SJSA1 (cell line): ENCODE data around the gene TTC32. TPM values are rescaled to one million over a fixed set of nuclear protein-coding genes. Genes with fewer than 3 reads are reported as not detected.

ENCODE experiments used
- DNase-seq, 2 experiments: peaks; one replicate each; pipeline ENCODE4 v3.0.0-alpha.2; 2015 to 2020; ENCODE audit warnings: low spot score in 2 of 2, low read depth in 1 of 2
- H3K27ac ChIP-seq: fragments of 250-450 bp; sonication (Bioruptor Pico); 2 replicates; pipeline ENCODE4 v1.5.1; 2020; ENCODE audit warnings: mild to moderate bottlenecking, moderate library complexity
- H3K27me3 ChIP-seq: fragments of 250-450 bp; sonication (Bioruptor Pico); replicated peaks from 2 replicates; pipeline ENCODE4 v1.5.1; 2020; ENCODE audit warnings: mild to moderate bottlenecking, moderate library complexity
- H3K36me3 ChIP-seq: fragments of 250-450 bp; sonication (Bioruptor Pico); 2 replicates; pipeline ENCODE4 v1.5.1; 2020; ENCODE audit warnings: mild to moderate bottlenecking
- H3K4me1 ChIP-seq: fragments of 250-450 bp; sonication (Bioruptor Pico); replicated peaks from 2 replicates; pipeline ENCODE4 v1.6.1; 2021; ENCODE audit warnings: mild to moderate bottlenecking
- H3K4me3 ChIP-seq: fragments of 250-450 bp; sonication (Bioruptor Pico); 2 replicates; pipeline ENCODE4 v1.5.1; 2020; ENCODE audit warnings: mild to moderate bottlenecking
- H3K9me3 ChIP-seq: fragments of 250-450 bp; sonication (Bioruptor Pico); replicated peaks from 2 replicates; pipeline ENCODE4 v1.5.1; 2020; ENCODE audit warnings: mild to moderate bottlenecking
- total RNA-seq: library from RNA; depleted of rRNA; stranded (reverse); fragments of >200 nt; shearing (Covaris generic); gene quantifications from 2 replicates; pipeline ENCODE4 v1.2.3, GENCODE V29; 2014

Gene TTC32
- total RNA-seq, 1 experiment from 2014 or later, result 5.8 TPM

- no peaks in the 10 kb centered on the region for H3K36me3 ChIP-seq
- no peak overlapping the region for H3K4me3 ChIP-seq
- H3K4me1 ChIP-seq, result peaks cover 14% of the 10 kb centered on the region
- H3K27me3 ChIP-seq, result no peaks in the 10 kb centered on the region
- H3K9me3 ChIP-seq, result 0 out of 2 replicates have a peak, but pooled peaks cover 3% of the 10 kb centered on the region
- peak in 1 of 2 experiments; percentile 39 for DNase-seq
- no peak overlapping the region for H3K27ac ChIP-seq
These were observed 22.7 kb downstream of the TTC32 start for GRCh38 chr2:19879120-19879519.

GRCh38 chr2:19878268-19879046, 23.3 kb downstream of the TTC32 start:
- peak in 1 of 2 experiments; percentile 25 for DNase-seq
- peaks cover 14% of the 10 kb centered on the region for H3K4me1 ChIP-seq
- no peak overlapping the region for H3K27ac ChIP-seq
- no peak overlapping the region for H3K4me3 ChIP-seq
- H3K9me3 ChIP-seq, result 0 out of 2 replicates have a peak, but pooled peaks cover 3% of the 10 kb centered on the region
- H3K36me3 ChIP-seq, result no peaks in the 10 kb centered on the region
- no peaks in the 10 kb centered on the region for H3K27me3 ChIP-seq

GRCh38 chr2:19876751-19877150, 25.0 kb downstream of the TTC32 start:
- peak in 1 of 2 experiments; percentile 23 for DNase-seq
- Histone ChIP-seq H3K4me3 (no peak overlapping the region), H3K9me3 (no peaks in the 10 kb centered on the region; the same call in 1 of the 2 replicates), H3K36me3 (no peaks in the 10 kb centered on the region), H3K4me1 (peaks cover 14% of the 10 kb centered on the region), H3K27me3 (no peaks in the 10 kb centered on the region), H3K27ac (no peak overlapping the region)

- Histone ChIP-seq H3K36me3 (no peaks in the 10 kb centered on the region), H3K4me3 (no peak overlapping the region), H3K27me3 (no peaks in the 10 kb centered on the region), H3K4me1 (peaks cover 14% of the 10 kb centered on the region), H3K9me3 (no peaks in the 10 kb centered on the region; the same call in 1 of the 2 replicates), H3K27ac (no peak overlapping the region)
- peak in 1 of 2 experiments; percentile 27 for DNase-seq
These were observed 26.5 kb downstream of the TTC32 start for GRCh38 chr2:19875280-19875679.

GRCh38 chr2:19874726-19875125, 27.1 kb downstream of the TTC32 start:
- H3K4me1 ChIP-seq, result peaks cover 14% of the 10 kb centered on the region
- peak in 1 of 2 experiments; percentile 22 for DNase-seq
- no peak overlapping the region for H3K4me3 ChIP-seq

GRCh38 chr2:19873014-19873413, 28.8 kb downstream of the TTC32 start:
- no peak for DNase-seq
- Histone ChIP-seq H3K36me3 (no peaks in the 10 kb centered on the region), H3K4me3 (no peak overlapping the region), H3K9me3 (no peaks in the 10 kb centered on the region; the same call in 1 of the 2 replicates), H3K4me1 (peaks cover 18% of the 10 kb centered on the region), H3K27ac (no peak overlapping the region), H3K27me3 (no peaks in the 10 kb centered on the region)

More at GRCh38 chr2:19874726-19875125, 27.1 kb downstream of the TTC32 start:
- no peaks in the 10 kb centered on the region for H3K27me3 ChIP-seq
- H3K36me3 ChIP-seq, result no peaks in the 10 kb centered on the region
- H3K27ac ChIP-seq, result no peak overlapping the region
- H3K9me3 ChIP-seq, result no peaks in the 10 kb centered on the region; the same call in 1 of the 2 replicates

- H3K36me3 ChIP-seq, result no peaks in the 10 kb centered on the region
- no peak for DNase-seq
- peaks cover 18% of the 10 kb centered on the region for H3K4me1 ChIP-seq
- no peak overlapping the region for H3K27ac ChIP-seq
- H3K4me3 ChIP-seq, result no peak overlapping the region
- no peaks in the 10 kb centered on the region; the same call in 1 of the 2 replicates for H3K9me3 ChIP-seq
- no peaks in the 10 kb centered on the region for H3K27me3 ChIP-seq
These were observed 29.5 kb downstream of the TTC32 start for GRCh38 chr2:19872302-19872701.

GRCh38 chr2:19871836-19872235, 29.9 kb downstream of the TTC32 start:
- no peak for DNase-seq
- H3K36me3 ChIP-seq, result no peaks in the 10 kb centered on the region
- H3K27me3 ChIP-seq, result no peaks in the 10 kb centered on the region
- H3K4me3 ChIP-seq, result no peak overlapping the region
- H3K27ac ChIP-seq, result no peak overlapping the region
- no peaks in the 10 kb centered on the region; the same call in 1 of the 2 replicates for H3K9me3 ChIP-seq
- H3K4me1 ChIP-seq, result peaks cover 18% of the 10 kb centered on the region

GRCh38 chr2:19870792-19871191, 31.0 kb downstream of the TTC32 start:
- Histone ChIP-seq H3K4me1 (peaks cover 17% of the 10 kb centered on the region), H3K27ac (no peak overlapping the region), H3K27me3 (no peaks in the 10 kb centered on the region), H3K9me3 (no peaks in the 10 kb centered on the region; the same call in 1 of the 2 replicates), H3K36me3 (no peaks in the 10 kb centered on the region), H3K4me3 (no peak overlapping the region)
- DNase-seq, result no peak

- H3K4me3 ChIP-seq, result peak overlapping the region; percentile 41
- H3K9me3 ChIP-seq, result no peaks in the 10 kb centered on the region; the same call in 1 of the 2 replicates
- no peaks in the 10 kb centered on the region for H3K36me3 ChIP-seq
- no peak overlapping the region for H3K27ac ChIP-seq
- DNase-seq, result peak in 1 of 2 experiments; percentile 37
- peaks cover 4% of the 10 kb centered on the region; the same call in 1 of the 2 replicates for H3K4me1 ChIP-seq
- no peaks in the 10 kb centered on the region for H3K27me3 ChIP-seq
These were observed 32.8 kb downstream of the TTC32 start for GRCh38 chr2:19868701-19869580.

- no peaks in the 10 kb centered on the region for H3K36me3 ChIP-seq
- H3K4me1 ChIP-seq, result peaks cover 4% of the 10 kb centered on the region
- no peaks in the 10 kb centered on the region; the same call in 1 of the 2 replicates for H3K9me3 ChIP-seq
- H3K4me3 ChIP-seq, result peak overlapping the region; percentile 41
- no peak for DNase-seq
- no peaks in the 10 kb centered on the region for H3K27me3 ChIP-seq
- H3K27ac ChIP-seq, result no peak overlapping the region
These were observed 33.6 kb downstream of the TTC32 start for GRCh38 chr2:19868224-19868623.

- no peaks in the 10 kb centered on the region for H3K9me3 ChIP-seq
- no peak for DNase-seq
- H3K27me3 ChIP-seq, result no peaks in the 10 kb centered on the region
- no peak overlapping the region for H3K4me3 ChIP-seq
- no peaks in the 10 kb centered on the region for H3K36me3 ChIP-seq
- no peak overlapping the region for H3K27ac ChIP-seq
- H3K4me1 ChIP-seq, result peaks cover 4% of the 10 kb centered on the region
These were observed 35.0 kb downstream of the TTC32 start for GRCh38 chr2:19866771-19867170.

GRCh38 chr2:19865151-19865550, 36.6 kb downstream of the TTC32 start:
- DNase-seq, result no peak
- Histone ChIP-seq H3K36me3 (no peaks in the 10 kb centered on the region), H3K27me3 (no peaks in the 10 kb centered on the region), H3K4me3 (no peak overlapping the region), H3K9me3 (no peaks in the 10 kb centered on the region), H3K4me1 (peaks cover 4% of the 10 kb centered on the region), H3K27ac (no peak overlapping the region)
